Subcutaneous adipose tissue (tissue), 4 donors: Measurements from ENCODE around the gene LRRC10B. TPM values are rescaled to one million over a fixed set of nuclear protein-coding genes. Genes with fewer than 3 reads are reported as not detected.

Experiments
- total RNA-seq, 4 donors: library from RNA; depleted of rRNA; stranded (reverse); fragments of >200 nt; gene quantifications; one replicate each; pipeline ENCODE4 v1.1.0, GENCODE V29; 2016
- TF ChIP-seq, protein P1 (sequence below): fragments of 450-650 bp; IDR thresholded peaks from one replicate; pipeline ENCODE4 v1.5.1; 2016; ENCODE audit warnings: low read depth, mild to moderate bottlenecking, control low read depth, antibody characterized with exemption, moderate library complexity

The LRRC10B gene
- total RNA-seq, 4 donors from 2014 or later, result 0.22 to 1.7 (median 1.6) TPM; not detected in 1

DNA sequence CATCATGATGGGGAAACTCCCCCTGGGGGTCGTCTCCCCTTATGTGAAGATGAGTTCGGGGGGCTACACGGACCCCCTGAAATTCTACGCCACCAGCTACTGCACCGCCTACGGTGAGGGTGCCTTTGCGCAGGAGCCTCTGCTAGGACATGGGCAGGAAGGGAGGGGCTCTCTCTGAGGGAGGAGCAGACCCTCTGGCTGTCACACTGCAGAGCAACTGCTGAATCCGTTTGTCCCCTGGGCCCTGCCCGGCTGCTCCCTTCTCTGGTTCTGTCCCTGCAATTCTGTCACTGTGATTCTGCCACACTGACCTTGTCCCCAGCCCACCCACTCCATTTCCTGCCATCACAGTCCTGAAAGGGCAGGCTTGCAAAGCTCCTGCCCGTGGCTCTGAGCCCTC is 26.7 kb upstream of the LRRC10B start:
- TF ChIP-seq, protein P1, sequence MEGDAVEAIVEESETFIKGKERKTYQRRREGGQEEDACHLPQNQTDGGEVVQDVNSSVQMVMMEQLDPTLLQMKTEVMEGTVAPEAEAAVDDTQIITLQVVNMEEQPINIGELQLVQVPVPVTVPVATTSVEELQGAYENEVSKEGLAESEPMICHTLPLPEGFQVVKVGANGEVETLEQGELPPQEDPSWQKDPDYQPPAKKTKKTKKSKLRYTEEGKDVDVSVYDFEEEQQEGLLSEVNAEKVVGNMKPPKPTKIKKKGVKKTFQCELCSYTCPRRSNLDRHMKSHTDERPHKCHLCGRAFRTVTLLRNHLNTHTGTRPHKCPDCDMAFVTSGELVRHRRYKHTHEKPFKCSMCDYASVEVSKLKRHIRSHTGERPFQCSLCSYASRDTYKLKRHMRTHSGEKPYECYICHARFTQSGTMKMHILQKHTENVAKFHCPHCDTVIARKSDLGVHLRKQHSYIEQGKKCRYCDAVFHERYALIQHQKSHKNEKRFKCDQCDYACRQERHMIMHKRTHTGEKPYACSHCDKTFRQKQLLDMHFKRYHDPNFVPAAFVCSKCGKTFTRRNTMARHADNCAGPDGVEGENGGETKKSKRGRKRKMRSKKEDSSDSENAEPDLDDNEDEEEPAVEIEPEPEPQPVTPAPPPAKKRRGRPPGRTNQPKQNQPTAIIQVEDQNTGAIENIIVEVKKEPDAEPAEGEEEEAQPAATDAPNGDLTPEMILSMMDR, result no peak

DNA sequence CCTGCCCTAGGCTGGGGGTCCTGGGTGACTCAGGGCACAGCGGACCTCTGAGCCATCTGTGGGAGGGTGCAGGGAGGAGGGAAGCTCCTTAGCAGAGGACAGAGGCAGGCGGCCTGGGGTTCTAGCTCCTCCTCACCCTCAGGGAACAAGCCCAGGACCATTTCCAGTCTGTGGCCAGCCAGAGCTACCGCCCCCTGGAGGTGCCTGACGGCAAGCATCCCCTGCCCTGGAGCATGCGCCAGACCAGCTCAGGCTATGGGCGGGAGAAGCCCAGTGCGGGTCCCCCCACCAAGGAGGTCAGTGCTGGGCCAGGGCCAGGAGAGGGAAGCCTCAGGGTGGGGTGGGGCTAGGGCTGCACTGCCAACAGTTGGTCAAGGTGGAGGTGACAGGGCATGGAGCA is 26.0 kb upstream of the LRRC10B start:
- TF ChIP-seq, protein P1, result no peak

DNA sequence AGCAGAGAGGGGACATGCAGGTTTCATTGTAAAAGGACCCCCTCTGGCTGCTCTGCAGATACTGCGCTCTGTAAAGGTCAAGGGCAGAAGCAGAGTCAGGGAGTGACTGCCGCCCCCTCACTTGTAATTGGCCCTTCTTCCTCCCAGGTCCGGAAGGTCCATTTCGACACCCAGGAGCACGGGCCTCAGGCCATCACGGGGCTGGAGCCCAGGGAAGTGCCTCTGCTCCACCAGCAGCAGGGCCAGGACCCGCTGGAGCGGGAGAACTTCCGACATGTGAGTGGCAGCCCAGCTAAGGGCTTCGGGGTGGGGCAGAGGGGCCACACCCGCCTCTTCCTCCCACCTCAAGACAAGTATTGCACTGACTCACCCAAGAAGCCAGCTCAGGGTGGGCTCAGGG is 24.0 kb upstream of the LRRC10B start:
- TF ChIP-seq, protein P1, result no peak

DNA sequence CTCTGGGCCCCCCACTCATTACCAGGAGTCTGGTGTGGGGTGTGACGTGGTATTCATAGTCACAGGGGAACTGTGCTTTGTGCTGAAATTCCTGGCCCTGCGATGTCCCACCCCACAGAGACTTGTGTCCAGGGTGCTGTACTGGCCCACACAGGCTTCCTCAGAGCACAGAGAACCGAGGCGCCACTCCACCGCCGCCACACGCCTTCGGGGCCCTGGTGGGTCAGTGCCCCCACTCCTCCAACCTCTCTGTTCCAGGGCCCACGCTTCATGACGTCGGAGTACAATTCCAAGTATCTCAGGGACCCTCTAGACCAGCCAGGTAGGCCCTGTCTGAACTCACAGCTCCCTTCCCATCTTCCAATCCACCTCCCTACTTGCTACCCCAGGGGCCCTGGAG is 23.5 kb upstream of the LRRC10B start:
- TF ChIP-seq, protein P1, result no peak

DNA sequence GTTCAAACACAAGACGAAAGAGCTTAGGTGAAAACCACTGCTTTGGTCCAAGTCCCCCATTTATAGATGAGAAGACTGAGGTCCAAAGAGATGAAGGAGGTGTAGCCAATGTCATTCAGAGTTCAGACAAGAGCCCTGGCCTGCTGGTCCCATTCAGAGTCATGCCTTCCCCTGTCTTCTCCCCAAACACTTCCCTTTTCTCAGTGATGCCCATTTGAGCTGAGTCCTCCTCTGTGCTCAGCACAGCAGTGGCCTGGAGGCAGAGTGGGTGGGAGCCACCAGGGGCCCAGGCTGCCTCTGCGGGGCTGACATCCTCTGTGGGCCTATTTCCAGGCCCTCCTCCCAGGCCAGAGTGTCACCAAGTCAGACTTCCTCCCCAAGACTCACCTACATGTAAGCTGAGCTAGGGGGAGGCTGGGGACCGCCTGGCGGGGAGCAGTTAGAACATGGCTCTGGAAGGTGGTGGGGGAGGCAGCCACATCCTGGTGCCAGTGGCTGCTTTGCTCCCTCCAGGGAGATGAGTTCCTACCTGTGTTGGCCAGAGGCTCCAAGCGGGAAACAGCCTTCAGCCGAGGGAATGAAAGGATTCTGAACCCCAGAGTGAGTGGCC is 22.4 kb upstream of the LRRC10B start:
- TF ChIP-seq, protein P1, result no peak

DNA sequence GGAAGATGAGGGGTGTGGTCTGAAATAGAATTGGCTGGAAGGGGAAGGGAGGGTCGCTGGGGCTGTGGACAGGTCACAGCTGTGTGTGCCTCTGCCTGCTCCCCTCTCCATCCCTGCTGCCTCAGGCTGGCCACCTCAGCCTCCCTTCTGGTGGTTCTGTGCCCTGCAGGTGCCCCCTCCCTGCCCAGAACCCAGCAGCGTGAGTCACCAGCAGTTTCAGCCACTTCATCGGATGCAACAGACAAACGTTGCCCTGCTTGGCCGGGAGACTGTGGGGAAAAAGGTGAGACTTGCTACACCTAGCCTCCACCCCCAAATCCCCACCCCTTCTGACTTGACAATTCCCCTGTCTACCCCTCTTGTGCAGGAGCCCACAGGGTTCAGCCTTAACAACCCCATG is 21.8 kb upstream of the LRRC10B start:
- TF ChIP-seq, protein P1, result no peak

DNA sequence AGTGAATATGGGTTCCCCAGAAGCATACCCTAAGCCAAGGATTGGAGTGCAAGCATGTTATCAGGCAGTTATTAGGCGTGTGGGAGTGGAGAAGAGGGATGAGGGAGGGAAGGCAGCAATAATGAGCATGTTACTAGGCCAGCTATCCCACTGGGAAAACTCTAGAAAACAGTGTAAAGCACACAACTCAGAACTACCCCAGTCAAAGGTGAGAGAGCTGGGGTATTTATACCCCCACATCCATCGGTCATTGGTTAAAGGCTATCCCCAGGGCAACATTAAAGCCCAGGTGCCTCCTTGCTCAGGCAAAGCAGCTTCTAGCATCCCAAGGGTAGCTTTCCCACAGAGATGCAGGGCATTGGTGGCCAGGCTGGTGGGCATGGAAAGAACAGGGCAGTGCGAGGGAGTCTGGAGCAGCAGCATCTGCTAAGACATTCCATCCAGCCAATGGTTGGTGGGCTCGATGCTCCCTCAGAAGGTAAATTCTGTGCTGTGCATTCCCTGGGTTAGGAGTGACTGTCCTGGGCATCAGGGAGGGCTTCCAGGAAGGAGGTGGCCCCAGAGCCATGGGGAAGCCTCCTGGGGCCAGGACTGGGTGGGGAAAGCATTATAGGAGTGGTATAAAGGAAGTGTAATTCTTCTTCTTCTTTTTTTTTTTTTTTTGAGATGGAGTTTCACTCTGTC is 21.1 kb upstream of the LRRC10B start:
- TF ChIP-seq, protein P1, result no peak
